Caki2 (cell line): ENCODE data around the gene WFDC6. TPM values are rescaled to one million over a fixed set of nuclear protein-coding genes. Genes with fewer than 3 reads are reported as not detected.

Experiments used
- DNase-seq: peaks from one replicate; pipeline ENCODE4 v3.0.0-alpha.2; 2015; ENCODE audit warnings: low read depth
- in situ Hi-C: cut with HindIII; loops from 2 replicates; pipeline ENCODE4 v1.10.0; 2016; ENCODE audit warnings: low sequenced_read_pairs, low pct_unique_long_range_greater_than_20kb, mixed read lengths
- total RNA-seq: library from RNA; depleted of rRNA; stranded (reverse); fragments of >200 nt; shearing (Covaris generic); gene quantifications from 2 replicates; pipeline ENCODE4 v1.2.3, GENCODE V29; 2014; ENCODE audit warnings: low replicate concordance; rRNA removed

WFDC6 gene
- total RNA-seq, 1 experiment from 2014 or later, result not detected

GRCh38 chr20:45487231-45487635, 52.0 kb downstream of the WFDC6 start:
- DNase-seq, result no peak

GRCh38 chr20:45485388-45485787, 53.9 kb downstream of the WFDC6 start:
- DNase-seq, result no peak
- in situ Hi-C loops, result no loop called here

More at GRCh38 chr20:45487231-45487635, 52.0 kb downstream of the WFDC6 start:
- in situ Hi-C loops, result no loop called here

GRCh38 chr20:45484676-45485075, 54.6 kb downstream of the WFDC6 start:
- in situ Hi-C loops, result no loop called here
- DNase-seq, result no peak

Other genes starting within 250 kb of the WFDC6 start
- not detected in 2 replicates for gene RBPJL, start 232.6 kb downstream of the WFDC6 start, total RNA-seq
- gene MATN4, start 231.2 kb downstream of the WFDC6 start, total RNA-seq, result 0.10 and 2.1 TPM in 2 replicates
- 92.8 and 111 TPM in 2 replicates for gene SDC4, start 191.1 kb downstream of the WFDC6 start, total RNA-seq
- gene SYS1, start 176.3 kb downstream of the WFDC6 start, total RNA-seq, result 59.1 and 84.9 TPM in 2 replicates
- not detected in 2 replicates for gene TP53TG5, start 161.2 kb downstream of the WFDC6 start, total RNA-seq
- 2.5 and 21.5 TPM in 2 replicates for gene DBNDD2, start 131.2 kb downstream of the WFDC6 start, total RNA-seq
- 66.4 and 89.4 TPM in 2 replicates for gene PIGT, start 123.3 kb downstream of the WFDC6 start, total RNA-seq
- gene WFDC2, start 69.7 kb downstream of the WFDC6 start, total RNA-seq, result not detected in 2 replicates
- gene SPINT3, start 23.9 kb downstream of the WFDC6 start, total RNA-seq, result not detected in 2 replicates
- not detected in 2 replicates for gene EPPIN, start 7.9 kb upstream of the WFDC6 start, total RNA-seq
- not detected in 2 replicates for gene WFDC8, start 39.8 kb upstream of the WFDC6 start, total RNA-seq
- gene WFDC10A, start 90.3 kb upstream of the WFDC6 start, total RNA-seq, result not detected in 2 replicates
- gene WFDC9, start 91.8 kb upstream of the WFDC6 start, total RNA-seq, result not detected in 2 replicates
- gene WFDC11, start 130.8 kb upstream of the WFDC6 start, total RNA-seq, result not detected in 2 replicates
- gene WFDC13, start 162.6 kb upstream of the WFDC6 start, total RNA-seq, result not detected in 2 replicates
- gene WFDC10B, start 165.5 kb upstream of the WFDC6 start, total RNA-seq, result not detected in 2 replicates
- gene SPINT4, start 182.9 kb upstream of the WFDC6 start, total RNA-seq, result not detected in 2 replicates